HG02840 (cell line): ENCODE measurements around the gene NDUFV1.
"Not testable (repeated sequence)": the region's sequence is repeated elsewhere in the genome, so short reads cannot be mapped to it uniquely, and the experiment has no call there.

Experiments used
- ATAC-seq: cut with Tn5 transposase; IDR thresholded peaks from one replicate; pipeline ENCODE4 v1.9.1; 2021; ENCODE audit warnings: mild to moderate bottlenecking, moderate library complexity, moderate number of reproducible peaks; ENCODE audit not compliant: unreplicated experiment, low FRiP score

Gene NDUFV1

DNA sequence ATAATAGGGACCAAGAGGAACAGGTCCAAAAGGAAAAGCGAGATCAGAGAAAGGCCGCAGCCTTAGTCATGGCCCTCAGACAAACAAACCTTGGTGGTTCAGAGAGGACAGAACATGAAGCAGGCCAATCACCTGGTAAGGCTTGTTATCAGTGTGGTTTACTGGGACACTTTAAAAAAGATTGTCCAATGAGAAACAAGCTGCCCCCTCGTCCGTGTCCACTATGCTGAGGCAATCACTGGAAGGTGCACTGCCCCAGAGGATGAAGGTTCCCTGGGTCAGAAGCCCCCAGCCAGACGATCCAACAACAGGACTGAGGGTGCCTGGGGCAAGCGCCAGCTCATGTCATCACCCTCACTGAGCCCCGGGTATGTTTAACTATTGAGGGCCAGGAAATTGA, 16.2 kb downstream of the NDUFV1 start:
- ATAC-seq: not testable (repeated sequence)

DNA sequence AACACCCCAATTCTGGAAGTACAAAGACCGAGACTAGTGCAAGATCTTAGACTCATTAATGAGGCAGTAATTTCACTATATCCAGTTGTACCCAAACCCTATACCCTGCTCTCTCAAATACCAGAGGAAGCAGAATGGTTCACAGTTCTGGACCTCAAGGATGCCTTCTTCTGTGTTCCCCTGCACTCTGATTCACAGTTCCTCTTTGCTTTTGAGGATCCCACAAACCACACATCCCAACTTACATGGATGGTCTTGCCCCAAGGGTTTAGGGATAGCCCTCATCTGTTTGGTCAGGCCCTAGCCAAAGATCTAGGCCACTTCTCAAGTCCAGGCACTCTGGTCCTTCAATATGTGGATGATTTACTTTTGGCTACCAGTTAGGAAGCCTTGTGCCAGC, 17.1 kb downstream of the NDUFV1 start:
- ATAC-seq: not testable (repeated sequence)

DNA sequence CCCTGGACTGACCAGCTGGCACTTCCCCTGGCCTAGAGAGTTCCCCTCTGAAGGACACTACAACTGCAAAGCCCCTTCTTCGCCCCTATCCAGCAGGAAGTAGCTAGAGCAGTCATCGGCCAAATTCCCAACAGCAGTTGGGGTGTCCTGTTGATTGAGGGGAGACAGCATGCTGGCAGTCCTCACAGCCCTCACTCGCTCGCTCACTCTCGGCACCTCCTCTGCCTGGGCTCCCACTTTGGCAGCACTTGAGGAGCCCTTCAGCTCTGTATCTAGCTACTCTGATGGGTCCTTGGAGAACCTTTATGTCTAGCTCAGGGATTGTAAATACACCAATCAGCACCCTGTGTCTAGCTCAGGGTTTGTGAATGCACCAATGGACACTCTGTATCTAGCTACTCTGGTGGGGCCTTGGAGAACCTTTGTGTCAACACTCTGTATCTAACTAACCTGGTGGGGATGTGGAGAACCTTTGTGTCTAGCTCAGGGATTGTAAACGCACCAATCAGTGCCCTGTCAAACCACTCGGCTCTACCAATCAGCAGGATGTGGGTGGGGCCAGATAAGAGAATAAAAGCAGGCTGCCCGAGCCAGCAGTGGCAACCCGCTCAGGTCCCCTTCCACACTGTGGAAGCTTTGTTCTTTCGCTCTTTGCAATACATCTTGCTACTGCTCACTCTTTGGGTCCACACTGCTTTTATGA, 19.5 kb downstream of the NDUFV1 start:
- ATAC-seq: not testable (repeated sequence)

DNA sequence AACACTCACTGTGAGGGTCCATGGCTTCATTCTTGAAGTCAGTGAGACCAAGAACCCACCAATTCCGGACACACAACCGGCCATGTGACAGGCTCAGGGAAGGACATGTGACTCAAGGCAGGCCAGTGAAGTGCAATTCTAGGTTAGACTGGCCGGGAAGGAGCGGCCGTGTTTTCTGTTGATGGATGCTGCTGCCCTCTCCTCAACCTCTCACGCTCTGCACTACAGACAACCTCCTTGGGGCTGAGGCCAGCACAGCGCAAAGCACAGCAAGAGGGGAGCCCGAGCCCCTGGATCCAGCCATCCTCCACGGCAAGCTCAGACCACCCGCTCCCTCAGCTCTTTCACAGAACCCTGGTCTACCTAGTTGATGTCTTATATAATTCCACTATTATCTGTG, 20.2 kb downstream of the NDUFV1 start:
- no peak for ATAC-seq

DNA sequence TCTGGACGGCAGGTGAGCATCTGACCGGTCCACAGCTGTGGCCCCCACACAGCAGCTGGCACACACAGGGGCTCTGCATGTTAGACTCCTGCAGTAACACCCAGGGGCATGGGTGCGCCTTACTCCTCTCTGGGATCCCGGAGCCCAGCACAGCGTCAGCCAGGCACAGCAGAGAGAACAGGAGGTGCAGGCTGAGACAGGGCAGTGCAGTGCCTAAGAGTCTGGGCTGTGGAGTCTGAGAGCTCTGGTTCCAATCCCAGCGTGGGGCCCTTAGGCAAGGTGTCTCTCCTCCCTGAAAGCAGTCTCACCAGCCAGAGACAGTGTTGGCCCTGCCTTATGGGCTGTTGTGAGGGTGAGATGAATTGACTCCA, 20.7 kb downstream of the NDUFV1 start:
- no peak for ATAC-seq

DNA sequence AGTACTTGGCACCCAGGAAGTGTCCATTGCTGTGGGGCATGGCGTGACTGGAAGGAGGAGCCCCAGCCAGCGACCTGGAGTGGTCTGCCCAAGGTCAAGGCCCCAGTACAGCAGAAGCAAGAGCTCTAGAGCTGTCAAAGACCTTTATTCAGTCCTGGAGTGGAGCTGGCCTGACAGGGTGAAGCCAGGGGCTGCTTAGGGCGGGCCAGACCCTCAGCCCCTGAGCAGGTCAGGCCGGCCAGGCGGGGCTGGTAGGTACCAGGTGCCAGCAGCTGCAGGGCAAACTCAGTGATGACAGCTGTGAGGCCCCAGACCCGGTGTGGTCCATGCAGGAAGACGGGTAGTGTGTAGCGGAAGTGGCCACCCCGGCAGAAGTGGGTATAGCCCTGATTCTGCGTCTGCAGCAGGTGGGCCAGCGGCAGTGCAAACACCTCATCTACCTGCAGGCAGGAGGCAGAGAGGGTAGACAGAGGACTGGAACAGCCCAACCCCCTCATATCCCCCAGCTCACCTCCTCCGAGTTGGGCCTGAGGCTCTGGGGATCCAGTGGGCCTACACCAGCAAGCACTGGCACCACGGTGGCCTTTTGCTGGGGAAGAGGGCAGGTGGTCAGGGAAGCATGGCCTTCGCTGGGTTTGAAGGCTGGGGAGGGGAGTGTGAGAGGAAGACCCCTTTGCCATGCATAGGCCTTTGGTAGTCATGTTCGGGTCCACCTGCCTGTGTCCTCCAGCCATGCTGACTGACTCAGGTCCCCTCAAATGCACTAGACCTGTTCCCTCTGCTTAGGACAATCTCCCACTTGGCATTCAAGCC, 21.3 kb downstream of the NDUFV1 start:
- no peak for ATAC-seq

DNA sequence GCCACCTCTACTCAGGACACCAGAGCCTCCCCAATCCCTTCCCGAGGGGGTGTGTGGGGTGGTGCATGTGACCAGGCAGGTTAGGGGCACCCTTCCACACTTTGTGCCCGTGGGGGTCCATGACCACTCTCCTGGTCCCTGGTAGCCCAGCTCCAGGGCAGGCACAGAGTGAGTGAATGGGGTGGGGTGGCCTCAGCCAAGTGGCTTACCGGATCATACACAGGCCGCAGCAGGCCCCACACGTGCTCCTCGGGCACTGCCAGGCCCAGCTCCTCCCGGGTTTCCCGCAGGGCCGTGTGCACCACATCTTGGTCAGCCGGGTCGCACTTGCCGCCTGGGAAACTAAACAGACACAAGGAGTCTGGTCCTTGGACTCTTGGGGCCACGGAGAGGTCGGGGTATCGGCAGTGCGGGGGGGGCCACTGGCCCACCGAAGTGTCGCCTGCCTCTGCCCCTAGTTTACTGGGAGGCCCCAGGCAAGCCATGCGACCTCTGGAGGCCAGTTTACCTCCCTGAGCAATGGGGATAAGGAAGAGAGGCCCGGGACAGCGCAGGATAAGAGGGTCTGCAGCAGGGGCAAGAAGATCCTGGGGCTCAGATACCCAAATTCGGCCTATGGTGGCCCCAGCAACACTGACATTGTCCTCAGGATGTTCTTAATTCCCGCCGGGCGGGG, 22.1 kb downstream of the NDUFV1 start:
- ATAC-seq: no peak

DNA sequence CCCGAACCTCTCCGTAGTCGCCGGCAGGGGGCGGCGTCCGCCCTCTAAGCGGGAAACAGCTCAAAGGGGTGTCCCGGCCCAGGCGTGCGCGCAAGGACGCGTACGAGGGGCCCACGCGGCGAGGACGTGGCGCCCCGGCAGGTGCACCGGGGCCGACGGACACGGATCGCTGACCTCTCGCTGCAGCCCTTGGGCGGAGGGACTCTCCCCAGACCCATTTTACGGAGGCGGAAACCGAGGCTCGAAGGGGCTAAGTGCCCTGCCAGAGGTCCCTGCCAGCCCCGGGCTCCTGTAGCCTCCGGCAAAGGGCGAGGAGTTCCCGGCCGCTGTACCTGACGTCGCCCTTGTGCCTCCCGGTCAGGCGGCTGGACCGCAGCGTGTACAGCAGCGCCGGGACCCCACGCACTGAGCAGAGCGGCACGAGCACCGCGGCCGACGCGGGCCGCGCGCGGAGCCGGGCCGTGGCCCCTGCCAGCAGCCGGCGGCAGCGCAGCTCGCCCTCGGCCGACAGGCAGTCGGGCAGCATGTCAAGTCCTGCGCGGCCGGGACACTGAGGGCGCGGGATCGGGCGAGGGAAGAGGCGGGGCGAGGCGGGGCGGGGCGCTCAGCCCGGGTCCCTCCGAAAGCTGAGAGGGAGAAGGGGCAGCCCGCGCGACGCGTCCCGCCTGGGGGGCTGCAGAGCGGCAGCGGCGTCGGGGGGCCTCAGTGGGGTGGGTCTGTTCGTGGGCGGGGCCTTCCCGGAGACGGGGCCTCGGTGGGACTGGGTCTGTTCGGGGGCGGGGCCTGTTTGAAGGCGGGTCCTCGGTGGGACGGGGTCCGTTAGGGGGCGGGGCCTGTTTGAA, 22.9 kb downstream of the NDUFV1 start, which contains the start of gene NUDT8:
TSS of gene NUDT8 (minus strand) at position 552 of the 842 bp plus-strand sequence. CDS start at position 526, 26 bp downstream.
- peak; percentile 46 for ATAC-seq

DNA sequence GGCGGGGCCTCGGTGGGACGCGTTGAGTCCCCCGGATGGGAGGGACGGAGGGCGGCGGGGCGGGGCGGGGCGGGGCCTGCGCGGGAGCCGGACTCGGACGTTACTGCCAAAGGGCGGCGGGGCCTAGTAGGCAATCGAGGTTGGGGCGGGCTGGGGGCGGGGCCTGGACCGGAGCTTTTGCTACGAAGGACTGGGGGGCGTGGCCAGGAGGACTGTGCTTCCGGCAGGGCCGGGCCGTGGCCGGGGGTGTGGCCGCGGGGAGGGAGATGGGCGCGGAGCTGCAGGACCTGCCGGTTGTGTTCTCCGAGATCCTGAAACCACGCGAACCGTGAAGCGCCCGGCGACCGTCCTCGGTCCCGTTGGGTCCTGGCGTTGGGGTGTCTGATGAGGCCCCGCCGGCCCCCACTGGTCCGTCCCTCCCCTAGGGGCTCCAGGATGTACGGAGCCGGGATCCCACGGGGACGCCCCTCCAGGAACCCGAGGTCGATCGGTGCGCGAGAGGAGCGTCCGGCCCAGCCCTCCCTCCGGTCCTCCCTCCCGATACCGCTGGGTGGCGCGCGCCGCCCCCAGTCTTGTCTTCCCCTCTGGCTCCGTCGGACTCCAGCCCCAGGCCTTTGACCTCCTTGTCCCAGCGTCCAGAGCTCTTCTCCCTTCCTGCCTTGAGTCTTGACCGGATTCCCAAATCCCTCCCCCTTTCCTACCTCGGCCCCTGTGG, 23.6 kb downstream of the NDUFV1 start:
- ATAC-seq: peak; percentile 65

DNA sequence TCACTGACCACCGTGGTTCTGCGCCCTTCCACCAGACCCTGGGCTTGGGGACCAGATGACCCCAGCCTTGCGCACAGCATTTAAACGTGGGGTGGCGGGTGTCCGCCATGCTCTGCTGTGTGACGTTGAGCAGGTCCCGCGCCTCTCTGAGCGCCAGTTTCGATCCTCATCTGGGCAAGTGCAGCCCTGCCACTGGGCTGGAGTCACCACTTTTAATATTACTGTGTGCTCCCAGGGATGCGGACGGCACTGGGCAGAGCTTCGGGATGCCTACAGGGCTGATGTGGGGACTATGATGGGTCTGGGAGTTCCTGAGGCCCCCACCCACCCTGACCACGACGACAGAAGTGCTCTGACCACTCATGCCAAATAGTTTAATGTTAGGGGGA, 24.2 kb downstream of the NDUFV1 start:
- ATAC-seq: no peak

DNA sequence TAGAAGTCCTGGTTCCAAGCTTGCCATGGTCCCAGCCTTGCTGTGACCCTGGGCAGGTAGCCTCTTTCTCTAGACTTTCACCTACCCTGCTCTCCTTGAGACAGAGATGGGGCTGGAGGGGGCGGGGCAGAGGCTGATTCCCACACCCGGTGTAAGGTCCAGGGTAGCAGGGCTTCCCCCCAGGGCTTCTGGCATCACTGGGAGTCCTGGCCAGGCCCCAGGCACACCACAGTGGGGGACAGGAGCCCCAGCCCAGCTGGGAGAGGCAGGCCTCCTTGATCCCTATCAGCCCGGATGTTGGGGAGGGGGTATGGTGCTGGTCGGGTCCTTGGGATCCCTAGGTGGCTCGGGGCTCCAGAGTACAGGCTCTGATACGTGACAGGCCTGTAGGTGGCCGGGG, 24.7 kb downstream of the NDUFV1 start:
- ATAC-seq: no peak

DNA sequence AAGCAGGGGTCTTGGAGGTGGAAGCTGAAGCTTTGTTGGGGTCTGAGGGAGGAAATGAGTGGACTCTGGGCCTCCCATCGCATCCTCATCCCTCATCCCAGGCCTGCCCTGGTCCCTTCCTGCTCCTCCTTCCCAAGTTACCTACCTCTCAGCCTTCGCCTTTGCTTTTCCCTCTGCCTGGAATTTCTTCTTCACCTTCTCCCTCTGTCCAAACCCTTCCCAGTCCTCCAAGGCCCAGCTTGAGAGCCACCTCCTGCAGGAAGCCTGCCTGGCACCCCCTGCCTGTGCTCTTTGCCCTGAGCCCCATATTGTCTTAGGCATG, 25.1 kb downstream of the NDUFV1 start:
- no peak for ATAC-seq

DNA sequence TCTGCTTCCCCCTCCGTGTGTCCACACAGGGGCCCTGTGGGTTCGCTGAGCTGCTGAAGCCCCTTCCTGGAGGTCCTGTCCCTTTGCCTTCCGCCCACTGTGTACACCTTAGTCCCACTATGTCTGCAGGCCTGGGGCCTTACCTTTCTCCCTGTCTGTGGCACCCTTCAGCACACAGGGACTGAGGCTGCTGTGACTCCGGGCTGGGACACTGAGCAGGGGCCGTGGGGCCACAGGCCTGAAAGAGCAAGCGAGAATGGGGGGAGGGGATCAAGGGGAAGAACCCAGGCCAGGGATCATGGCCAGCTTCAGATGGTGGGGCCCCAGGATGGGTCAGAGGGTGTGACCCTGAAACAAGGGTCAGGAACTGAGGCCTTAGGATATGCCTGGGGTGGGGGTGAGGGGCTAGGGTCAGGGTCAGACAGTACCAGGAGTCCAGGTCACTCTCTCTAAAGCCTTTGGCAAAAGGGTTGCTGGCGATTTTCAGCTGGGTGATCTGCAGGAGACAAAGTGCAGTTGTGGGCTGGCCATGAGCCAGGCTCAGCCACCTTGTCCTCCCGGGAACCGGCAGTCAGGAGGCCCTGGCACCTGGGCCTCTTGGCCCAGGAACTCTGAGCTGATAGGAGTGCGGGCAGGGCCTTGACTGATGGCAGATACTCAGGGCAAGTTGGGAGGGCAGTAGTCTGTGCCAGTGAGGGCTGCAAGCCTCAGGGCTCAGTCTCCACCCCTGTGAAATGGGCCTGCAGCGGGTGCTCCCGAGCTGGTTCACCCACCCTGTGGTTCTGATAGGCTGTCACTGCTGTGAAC, 25.6 kb downstream of the NDUFV1 start:
- no peak for ATAC-seq

DNA sequence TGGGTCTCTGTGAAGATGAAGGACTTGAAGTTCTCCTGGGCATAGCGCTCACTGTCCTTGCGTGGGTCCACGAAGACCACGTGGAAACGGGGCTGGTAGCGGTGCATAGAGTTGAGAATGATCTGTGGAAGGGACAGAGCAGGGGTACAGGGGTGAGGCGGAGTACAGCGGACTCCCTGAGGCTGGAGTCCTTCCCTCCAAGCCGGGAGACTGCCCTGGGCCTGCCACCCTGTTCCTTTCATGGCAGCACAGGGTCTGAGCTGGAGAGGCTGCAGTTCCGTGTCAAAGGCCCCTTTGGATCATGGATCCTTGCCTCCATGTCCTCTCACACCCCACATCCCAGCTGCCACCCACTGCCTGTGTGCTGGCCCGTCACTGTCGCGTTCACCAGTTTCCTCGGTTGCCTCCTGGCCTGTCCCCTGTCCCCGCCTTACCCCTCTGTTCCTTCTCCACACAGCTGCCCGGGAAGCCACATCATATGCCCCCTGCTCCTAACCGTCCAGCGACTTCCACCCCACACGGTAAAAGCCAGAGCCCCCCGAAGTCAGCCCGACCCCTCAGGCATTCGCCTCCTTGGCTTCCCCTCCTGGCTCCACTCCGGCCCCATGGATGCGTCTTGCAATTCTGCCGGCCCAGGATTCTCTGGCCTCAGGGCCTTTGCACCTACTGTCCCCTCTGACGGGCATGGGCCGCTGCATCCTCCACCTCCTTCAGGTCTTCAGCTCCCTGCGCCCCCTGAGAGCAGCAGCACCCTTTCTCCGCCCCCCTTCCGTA, 26.4 kb downstream of the NDUFV1 start:
- ATAC-seq: no peak

DNA sequence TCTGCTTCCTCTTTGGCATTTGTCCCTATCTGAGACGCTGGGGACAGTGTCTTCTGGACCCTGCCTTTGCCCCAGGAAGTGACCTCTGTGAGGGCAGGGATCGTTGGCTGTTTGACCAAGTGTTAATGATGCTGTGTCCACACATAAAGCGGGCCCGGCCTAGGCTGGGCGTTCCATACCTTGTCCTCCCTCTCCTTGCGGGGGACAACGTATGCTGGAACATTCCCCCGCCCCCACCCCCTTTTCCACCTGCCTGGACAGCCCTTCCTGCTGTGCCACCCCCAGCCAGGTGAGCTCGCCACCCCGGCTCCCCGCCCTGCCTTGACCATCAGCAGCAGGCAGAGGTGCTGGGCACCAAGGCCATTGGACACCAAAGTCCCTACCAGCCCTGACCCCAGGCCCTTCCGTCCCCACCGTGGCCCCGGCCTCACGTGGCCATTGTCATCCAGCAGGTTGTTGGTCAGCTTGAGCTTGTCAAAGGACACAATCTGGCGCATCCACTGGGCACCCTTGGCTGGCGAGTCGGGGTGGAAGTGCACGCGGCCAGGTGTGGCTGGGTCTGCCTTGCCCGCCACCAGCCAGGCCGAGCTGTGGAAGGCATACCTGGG, 27.1 kb downstream of the NDUFV1 start:
- ATAC-seq: no peak

DNA sequence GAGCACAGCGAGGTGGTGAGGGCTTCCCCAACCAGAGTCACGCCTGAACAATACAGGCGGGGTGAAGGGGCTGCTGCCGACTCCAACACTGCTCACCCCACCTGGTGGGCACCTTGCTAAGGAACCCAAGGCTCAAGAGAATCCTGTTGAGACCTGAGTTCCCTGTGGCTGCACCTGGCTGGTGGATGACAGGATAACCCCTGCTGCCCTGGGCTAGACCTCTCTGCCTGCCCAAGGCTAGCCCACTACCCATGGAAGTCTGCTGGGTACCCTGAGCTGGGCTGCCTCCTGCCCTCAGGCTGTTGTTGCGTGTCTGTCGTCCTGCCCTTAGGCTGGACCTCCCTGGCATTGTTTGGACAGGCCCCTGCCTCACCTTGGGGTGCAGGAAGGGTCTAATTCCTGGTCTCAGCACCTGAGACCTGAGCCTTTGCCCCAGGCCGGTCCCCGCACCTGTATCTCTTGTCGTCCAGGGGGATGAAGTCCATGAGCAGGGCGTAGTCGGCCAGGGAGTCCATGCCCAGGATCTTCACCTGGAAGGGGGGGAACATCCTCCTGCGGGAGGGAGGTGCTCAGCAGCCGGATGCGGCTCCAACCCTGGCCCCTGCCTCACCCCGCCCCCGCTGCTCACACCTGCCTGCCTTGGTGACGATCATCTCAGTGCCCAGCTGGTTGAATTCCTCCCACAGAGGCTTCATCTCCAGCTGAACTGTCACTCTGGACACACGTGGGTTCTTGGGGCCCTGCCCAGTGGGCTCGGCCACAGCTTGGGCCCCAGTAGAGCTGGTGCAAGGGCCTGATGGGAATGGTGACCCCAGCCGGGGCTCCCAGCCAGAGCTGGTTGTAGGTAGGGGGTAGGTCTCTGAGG, 27.9 kb downstream of the NDUFV1 start:
- no peak for ATAC-seq

DNA sequence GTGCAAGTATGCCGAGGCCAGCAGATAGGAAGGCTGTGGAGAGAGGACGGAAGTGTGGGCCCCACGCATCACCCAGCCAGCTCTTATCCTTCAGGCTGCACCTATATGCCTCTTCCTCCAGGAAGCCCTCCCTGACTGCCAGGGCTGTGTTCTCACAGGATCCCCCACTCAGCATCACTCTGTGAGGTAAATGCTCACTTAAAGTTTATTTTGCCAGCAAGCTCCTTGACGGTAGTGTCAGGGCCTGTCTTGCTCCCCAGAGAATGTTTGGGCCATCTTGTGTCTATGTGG, 28.4 kb downstream of the NDUFV1 start:
- ATAC-seq: no peak
